TTC549 (cell line): ENCODE measurements around the gene RAPGEF1.

Experiments used
- FAIRE-seq: peaks from 2 replicates; lab custom pipeline; 2012; peaks lifted over from hg19 to GRCh38; lab: Jason Lieb, UNC

The RAPGEF1 gene

DNA sequence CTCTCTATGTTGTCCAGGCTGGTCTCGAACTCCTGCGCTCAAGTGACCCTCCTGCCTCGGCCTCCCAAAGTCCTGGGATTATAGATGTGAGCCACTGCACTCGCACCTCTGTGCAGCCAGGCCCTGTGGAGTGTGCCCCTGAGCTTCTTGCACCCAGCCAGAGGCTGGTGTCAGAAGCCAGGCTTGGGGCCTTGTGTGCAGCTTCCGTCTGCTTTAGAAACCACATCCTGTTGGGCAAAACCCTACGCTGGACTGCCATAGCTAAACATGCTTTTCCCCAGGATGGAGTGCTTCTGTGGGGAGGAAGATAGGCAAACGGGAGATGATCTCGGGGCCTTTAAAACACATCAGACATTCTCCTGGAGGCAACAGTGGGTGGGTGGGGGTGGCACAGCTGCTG lies 154.5 kb downstream of the RAPGEF1 start:
- FAIRE-seq, result no peak

DNA sequence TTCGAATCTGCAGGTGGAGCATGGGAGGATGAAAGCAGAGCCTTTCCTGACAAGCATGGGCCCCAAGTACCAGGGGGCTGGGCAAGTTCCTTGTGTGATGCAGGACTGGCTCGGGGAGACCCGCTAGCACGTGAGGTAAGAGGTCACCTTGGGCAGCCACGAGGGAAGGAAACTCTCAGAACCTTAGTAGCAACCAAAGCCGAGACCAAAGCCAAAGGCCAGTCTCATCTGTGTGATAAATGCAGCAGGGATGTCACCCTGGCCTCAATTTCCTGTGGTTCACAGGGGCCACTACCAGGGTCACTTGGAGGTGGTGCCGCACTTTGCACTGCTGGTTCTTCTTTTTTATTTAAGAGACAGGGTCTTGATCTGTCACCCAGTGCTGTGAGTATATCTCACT lies 155.0 kb downstream of the RAPGEF1 start:
- FAIRE-seq, result no peak

DNA sequence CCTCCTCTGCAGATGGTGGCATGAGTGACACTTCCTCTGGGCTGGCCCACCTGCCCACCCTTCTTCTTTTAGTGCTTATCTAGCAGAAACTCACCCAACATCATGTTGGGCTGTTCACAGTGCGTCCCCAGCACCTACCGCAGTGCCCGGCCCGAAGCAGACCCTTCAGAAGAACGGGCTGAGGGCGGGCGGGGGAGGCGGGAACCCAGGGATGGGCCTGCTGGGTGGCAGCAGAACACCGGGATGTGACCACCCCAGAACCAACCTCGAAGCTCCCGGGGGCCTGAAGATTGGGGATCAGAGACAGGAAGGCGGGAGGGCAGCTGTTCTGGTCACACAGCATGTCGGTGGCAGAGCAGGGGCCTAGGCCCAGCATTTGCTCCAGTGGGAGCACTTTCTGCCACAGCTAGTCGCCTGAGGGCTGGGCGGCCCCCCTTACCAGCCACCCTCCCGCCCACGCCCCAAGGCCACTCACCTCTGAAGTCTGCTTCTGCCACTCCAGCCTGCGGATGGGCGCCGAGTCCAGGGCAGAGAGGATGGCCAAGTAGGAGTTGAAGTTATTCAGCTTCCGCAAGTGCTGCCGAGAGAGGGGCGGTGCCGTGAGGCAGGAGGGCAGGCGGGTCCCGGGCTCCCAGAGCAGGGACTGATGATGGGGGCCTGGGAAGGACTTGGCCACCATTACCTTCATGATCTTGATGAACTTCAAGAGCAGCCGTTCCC lies 155.9 kb downstream of the RAPGEF1 start:
- FAIRE-seq, result no peak

DNA sequence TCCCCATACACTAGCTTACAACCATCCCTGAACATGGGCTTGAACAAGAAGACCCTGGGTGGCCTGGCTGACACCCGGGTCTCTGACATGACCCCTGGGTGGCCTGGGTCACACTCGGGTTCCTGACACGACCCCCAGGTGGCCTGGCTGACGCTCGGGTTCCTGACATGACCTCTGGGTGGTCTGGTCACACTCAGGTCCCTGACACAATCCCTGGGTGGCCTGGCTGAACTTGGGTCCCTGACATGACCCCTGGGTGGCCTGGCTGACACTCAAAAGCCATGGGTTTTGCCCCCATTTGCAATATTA lies 156.6 kb downstream of the RAPGEF1 start:
- no peak for FAIRE-seq

DNA sequence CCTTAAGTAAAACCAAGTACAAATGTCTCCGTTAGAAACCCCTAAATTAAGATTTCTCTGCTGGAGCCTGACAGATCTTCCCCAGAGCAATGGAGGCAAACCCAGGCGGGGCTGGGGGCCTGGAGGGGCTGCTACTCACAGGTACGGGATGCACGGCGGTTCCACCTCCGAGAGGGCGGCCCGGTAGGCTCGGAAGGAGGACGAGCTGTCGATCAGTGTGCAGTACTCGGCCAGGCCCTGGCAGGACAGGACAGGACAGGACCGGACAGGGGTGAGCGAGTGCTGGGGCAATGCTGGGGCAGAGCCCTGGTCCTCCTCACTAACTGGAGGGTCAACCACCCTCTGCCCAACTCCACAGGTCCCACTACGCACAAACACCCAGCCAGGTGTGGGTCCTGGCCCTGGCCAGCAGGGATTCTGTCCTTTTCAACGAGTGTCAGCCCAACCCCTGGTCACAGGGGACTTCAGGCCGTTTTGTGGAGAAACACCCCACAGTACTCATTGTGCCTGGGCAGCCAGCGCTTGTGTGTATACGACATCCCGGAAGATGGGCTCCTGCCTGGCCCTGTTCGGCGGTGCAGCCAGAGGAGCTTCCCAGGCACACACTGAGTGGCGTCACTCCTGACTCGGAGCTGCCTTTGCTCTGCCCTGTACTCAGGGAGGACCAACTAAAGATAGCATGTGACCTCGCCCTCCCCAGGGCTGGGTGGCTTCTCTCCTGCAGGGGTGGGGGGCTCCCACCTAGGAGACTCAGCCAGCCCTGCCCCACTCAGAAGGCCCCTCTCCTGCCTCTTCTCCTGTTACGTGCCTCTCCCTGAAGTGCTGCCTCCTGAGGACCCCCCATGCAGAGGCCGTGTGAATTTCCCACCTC lies 157.2 kb downstream of the RAPGEF1 start:
- FAIRE-seq, result no peak

DNA sequence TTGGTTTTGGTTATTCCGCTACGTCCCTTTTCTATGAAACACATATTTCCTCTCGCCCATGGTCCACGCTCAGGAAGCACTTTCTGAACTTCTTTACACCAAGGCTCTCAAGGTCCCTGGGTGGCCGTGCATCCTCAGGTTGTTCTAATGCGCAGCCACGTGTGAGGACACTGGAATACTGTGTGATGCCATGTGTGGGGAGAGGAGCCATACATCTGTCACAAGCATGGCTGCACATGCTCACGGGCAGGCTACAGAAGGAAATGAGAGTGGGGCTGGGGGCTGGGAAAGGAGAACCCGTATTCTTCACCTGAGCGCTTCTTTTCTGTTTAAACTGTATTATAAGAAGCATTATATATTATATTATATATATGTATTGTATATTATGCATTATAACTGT lies 157.8 kb downstream of the RAPGEF1 start:
- FAIRE-seq, result no peak

- FAIRE-seq, result no peak
Observed at GRCh38 chr9:131580358-131580757, 159.5 kb downstream of the RAPGEF1 start.

- FAIRE-seq, result no peak
Observed at GRCh38 chr9:131579789-131580211, 160.1 kb downstream of the RAPGEF1 start.

DNA sequence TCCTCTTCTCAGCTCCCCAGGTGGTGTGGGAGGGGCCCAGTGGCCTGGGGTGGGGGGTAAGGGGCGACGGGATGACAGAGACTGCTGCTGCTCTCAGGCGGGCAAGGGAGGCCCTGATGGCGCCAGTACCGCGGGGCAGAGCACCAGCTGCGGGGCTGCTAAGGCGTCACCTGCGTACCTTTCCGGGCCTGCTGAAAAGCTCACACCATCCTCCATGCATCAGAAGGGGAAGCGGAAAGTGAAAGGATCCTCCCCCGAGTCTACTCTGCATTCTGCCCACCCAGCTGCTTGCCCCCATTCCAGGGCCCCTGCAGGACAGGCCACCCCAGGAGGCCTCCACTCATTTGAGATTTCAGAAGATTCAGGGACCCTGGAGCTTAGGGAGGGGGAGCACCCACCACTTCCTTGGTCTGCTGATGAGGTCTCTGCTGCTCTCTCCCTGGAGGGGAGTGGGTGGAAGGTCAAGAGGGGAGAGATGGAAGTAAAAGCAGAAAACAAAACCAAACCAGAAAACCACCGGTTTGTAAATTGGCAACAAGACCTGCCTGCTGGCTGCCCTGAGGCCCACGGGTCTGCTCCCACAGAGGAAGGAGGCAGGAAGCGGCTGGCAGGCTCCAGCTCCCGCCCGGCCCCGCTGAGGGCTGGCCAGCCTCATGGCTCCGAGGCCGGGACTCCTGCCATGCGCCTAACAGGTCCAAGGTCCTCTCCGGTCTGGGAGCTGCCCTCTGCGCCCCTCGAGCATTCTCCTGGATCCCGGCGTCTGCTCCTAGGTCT lies 161.0 kb downstream of the RAPGEF1 start:
- no peak for FAIRE-seq

DNA sequence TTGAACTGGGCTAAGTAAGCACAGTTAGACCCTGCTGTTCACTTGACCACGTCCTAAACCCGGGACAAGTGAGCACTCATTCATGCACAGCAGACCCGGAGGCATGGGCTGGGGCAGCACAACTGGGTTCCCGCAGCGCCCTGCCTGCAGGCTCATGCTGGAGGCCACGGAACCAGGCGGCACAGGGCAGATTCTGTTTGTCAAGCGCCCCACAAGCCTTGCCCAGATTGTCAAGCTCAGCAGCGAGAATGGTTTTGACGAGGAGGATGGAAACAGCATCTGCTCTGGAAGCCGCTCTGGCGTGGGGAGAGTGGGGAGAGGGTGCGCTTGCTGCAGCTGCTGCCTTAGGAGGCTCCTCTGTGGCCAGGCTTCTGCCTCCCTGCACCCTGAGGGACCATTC lies 161.9 kb downstream of the RAPGEF1 start:
- no peak for FAIRE-seq

- FAIRE-seq, result no peak
Observed at GRCh38 chr9:131577005-131578000, 162.6 kb downstream of the RAPGEF1 start.

DNA sequence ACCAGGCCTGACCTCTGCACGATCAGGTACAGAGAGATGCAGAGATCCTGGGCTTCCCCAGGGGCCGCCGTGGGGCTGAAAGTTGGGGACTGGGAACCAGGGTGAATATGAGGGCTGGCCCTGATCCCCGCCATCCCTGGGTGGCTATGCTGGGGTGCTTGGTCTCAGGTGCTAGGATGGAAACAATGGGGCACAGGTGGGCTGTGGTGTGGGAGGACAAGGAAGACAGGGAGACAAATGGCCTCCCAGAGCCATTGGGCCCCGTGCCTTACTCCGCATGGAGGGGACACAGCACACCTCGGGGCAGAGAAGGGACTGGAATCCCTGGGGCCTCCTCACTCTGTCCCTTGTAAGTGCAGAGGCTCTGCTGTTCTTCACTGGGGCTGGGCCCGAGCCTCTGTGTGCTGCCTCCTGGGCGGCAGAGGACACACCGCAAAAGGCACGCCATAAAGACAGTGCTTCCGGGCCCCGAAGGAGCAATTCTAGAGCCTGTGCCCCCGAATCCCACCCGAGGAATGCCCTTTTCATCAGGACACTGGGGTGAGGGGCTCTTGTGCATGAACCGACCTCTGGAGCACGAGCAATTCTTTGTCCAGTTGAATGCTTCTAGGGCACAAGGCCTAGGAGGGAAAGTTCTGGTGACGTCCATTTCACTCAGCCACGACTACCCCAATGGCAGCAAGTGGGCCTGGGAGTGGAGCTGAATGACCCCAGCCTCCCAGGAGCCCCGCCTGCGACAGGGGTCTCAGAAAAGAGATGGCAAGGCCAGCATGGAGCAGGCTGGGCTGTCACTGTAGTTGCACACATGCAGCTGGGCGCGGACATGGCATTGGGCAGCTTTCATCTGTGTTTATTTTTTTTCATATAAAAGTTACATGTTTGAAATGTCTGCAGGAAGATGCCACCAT lies 163.7 kb downstream of the RAPGEF1 start:
- FAIRE-seq, result no peak

- FAIRE-seq, result no peak
Observed at GRCh38 chr9:131574730-131575640, 164.9 kb downstream of the RAPGEF1 start.

GRCh38 chr9:131567910-131568309 lies 172.0 kb downstream of the RAPGEF1 start:
- no peak for FAIRE-seq

GRCh38 chr9:131566158-131566557 lies 173.7 kb downstream of the RAPGEF1 start:
- FAIRE-seq, result no peak

DNA sequence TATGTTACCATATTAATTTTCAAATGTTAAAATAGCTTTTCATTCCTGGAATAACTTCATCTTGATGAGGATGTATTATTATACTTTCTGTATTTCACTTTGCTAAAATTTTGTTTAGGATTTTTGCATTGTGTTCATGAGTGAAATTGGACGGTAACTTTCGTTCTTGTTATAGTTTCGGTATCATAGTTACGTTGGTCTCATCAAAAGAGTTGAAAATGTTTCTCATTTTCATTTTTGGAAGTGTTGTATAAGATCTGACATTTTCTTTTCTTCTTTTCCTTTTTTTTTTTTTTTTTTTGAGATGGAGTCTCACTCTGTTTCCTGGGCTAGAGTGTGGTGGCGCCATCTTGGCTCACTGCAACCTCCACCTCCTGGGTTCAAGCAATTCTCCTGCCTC lies 174.5 kb downstream of the RAPGEF1 start:
- no peak for FAIRE-seq

GRCh38 chr9:131562032-131562959 lies 177.6 kb downstream of the RAPGEF1 start:
- no peak for FAIRE-seq

DNA sequence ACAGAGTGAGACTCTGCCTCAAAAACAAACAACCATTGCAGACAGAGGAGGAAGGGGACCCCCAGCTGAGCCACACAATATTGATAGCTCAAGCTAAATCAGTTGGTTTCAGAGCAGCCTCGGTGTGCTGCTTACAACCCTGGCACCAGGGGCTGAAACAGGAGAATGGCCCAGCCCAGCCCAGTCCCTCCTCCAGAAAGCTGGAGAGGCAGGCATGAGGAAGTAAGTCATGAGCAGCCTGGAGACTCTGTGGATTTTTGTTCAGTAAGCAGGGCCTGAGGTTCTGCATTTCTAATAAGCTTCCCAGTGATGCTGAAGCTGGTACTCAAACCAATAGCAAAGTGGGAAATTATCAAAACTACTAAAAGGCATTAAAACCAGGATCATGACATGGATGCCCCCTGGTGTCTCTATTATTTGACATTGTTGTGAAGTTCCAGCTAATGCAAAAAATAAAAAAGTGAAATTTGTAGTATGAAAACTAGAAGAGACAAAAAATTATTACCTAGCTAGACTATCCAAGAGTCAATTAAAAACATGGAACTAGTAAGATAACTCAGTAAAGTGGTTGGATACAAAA lies 180.4 kb downstream of the RAPGEF1 start:
- FAIRE-seq, result no peak
